ENCODE results near the gene UBE2N.
"Not testable (repeated sequence)": the region's sequence is repeated elsewhere in the genome, so short reads cannot be mapped to it uniquely, and the experiment has no call there.

The UBE2N gene

GRCh38 chr12:93387780-93388179, 54.0 kb downstream of the UBE2N start:
- no peak overlapping the region for H3K27ac ChIP-seq
- no peaks in the 10 kb centered on the region for H3K9me3 ChIP-seq (ENCODE audit: low read depth, low read length)
- TF ChIP-seq FOXP2 (optimal IDR thresholded peaks at IDR 0.05; ENCODE audit: control extremely low read depth, extremely low read length, insufficient read depth) = no peak
- no peak for TF ChIP-seq EZH2 (IDR thresholded peaks at IDR 0.05)
- TF ChIP-seq POLR2AphosphoS5 (IDR thresholded peaks at IDR 0.05; ENCODE audit: borderline replicate concordance, low read depth, low read length) = no peak
- no peak overlapping the region for H3K9ac ChIP-seq (ENCODE audit: insufficient read length)
- no peak overlapping the region for H3K4me3 ChIP-seq
- H3K36me3 ChIP-seq (ENCODE audit: insufficient read depth, low read length) = peaks cover 55% of the 10 kb centered on the region
- no peak for DNase-seq (ENCODE audit: low read depth, low spot score)

- Histone ChIP-seq H3K27ac (peak overlapping the region; percentile 43; the same call in 1 of the 2 replicates), H3K4me3 (peak overlapping the region; percentile 99), H3K36me3 (ENCODE audit: insufficient read depth, low read length) (peaks cover 39% of the 10 kb centered on the region)
- not testable (repeated sequence) for H3K9me3 ChIP-seq (ENCODE audit: low read depth, low read length); DNase-seq (ENCODE audit: low read depth, low spot score); H3K9ac ChIP-seq (ENCODE audit: insufficient read length)
These were observed 59.7 kb downstream of the UBE2N start for GRCh38 chr12:93381976-93382437.

DNA sequence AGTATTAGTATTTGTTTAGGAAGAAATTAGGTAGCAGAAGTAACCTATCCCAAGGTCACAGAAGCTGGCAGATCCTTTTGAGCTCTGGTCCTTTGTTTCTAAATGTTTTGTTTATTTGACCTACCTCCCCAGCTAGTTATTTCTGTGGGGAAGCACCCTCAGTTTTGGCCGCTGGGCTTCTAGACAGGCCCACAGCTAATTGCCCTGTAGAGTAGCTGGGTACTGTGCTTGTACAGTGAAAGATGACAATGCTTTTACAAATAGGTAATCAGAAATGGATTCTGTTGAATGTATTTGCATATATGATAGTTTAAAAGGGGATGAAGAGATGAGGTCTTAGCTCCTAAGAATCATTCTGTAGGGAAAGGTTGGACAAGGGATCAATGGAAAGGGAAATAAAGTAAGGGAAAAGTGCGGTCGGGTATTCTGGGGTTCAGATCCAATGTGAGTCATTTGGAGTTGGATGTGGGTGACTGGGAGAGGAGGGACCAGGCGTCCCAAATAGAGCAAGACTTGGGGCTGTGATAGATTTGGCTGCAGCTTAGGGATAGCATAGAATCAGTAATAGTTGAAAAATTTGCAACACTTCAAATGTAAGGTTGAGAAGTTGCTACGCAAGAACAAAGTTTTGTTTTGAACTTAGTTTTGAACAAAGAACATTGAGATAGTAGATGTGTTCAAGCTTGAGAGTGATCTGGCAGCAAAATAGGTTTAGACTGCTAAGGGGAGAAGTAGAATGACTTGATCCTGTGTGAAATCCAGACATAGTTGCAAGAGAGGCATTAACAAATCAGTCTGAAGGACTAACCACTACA, 60.4 kb downstream of the UBE2N start:
- peaks cover 33% of the 10 kb centered on the region for H3K36me3 ChIP-seq (ENCODE audit: insufficient read depth, low read length)
- TF ChIP-seq POLR2AphosphoS5 (IDR thresholded peaks at IDR 0.05; ENCODE audit: borderline replicate concordance, low read depth, low read length) (no peak), FOXP2 (optimal IDR thresholded peaks at IDR 0.05; ENCODE audit: control extremely low read depth, extremely low read length, insufficient read depth) (no peak), EZH2 (IDR thresholded peaks at IDR 0.05) (no peak)
- DNase-seq (ENCODE audit: low read depth, low spot score) = no peak
- no peak overlapping the region for H3K27ac ChIP-seq
- H3K9ac ChIP-seq (ENCODE audit: insufficient read length) = peak overlapping the region; percentile 85
- H3K4me3 ChIP-seq = peak overlapping the region; percentile 99
- no peaks in the 10 kb centered on the region for H3K9me3 ChIP-seq (ENCODE audit: low read depth, low read length)

- peak overlapping the region; percentile 33; the same call in 1 of the 2 replicates for H3K27ac ChIP-seq
- H3K36me3 ChIP-seq (ENCODE audit: insufficient read depth, low read length) = peaks cover 27% of the 10 kb centered on the region
- no peak for DNase-seq (ENCODE audit: low read depth, low spot score)
- no peaks in the 10 kb centered on the region for H3K9me3 ChIP-seq (ENCODE audit: low read depth, low read length)
- TF ChIP-seq FOXP2 (optimal IDR thresholded peaks at IDR 0.05; ENCODE audit: control extremely low read depth, extremely low read length, insufficient read depth) (no peak), EZH2 (IDR thresholded peaks at IDR 0.05) (no peak), POLR2AphosphoS5 (IDR thresholded peaks at IDR 0.05; ENCODE audit: borderline replicate concordance, low read depth, low read length) (no peak)
- H3K4me3 ChIP-seq = peak overlapping the region; percentile 99
- H3K9ac ChIP-seq (ENCODE audit: insufficient read length) = peak overlapping the region; percentile 85
These were observed 61.1 kb downstream of the UBE2N start for GRCh38 chr12:93380480-93381121.

DNA sequence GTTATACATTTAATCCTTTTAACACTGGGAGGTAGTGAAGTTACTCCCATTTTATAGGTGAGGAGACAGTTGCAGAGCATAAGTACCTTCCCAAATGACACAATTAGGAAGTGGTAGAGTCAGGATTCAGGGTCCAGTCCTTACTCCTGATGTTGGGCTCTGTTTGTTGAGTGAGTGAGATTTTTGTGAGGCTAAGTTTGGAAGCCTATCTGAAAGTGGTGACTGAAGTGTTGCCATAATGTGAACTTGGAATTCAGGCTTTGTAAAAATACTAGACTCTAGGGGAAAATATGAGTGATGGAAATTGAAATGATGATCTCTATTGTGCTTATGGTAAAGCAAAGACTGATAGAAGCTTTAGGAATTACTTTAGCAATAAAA, 61.8 kb downstream of the UBE2N start:
- peak overlapping the region; percentile 99 for H3K4me3 ChIP-seq

GRCh38 chr12:93379326-93379980, 62.3 kb downstream of the UBE2N start:
- peak overlapping the region; percentile 48; the same call in 1 of the 2 replicates for H3K27ac ChIP-seq
- TF ChIP-seq FOXP2 (optimal IDR thresholded peaks at IDR 0.05; ENCODE audit: control extremely low read depth, extremely low read length, insufficient read depth) (no peak), POLR2AphosphoS5 (IDR thresholded peaks at IDR 0.05; ENCODE audit: borderline replicate concordance, low read depth, low read length) (no peak), EZH2 (IDR thresholded peaks at IDR 0.05) (no peak)
- H3K4me3 ChIP-seq = peak overlapping the region; percentile 99
- H3K9ac ChIP-seq (ENCODE audit: insufficient read length) = peak overlapping the region; percentile 85
- no peak for DNase-seq (ENCODE audit: low read depth, low spot score)
- no peaks in the 10 kb centered on the region for H3K9me3 ChIP-seq (ENCODE audit: low read depth, low read length)
- H3K36me3 ChIP-seq (ENCODE audit: insufficient read depth, low read length) = peaks cover 18% of the 10 kb centered on the region

More for the DNA sequence above, 61.8 kb downstream of the UBE2N start:
- H3K36me3 ChIP-seq (ENCODE audit: insufficient read depth, low read length) = peaks cover 21% of the 10 kb centered on the region
- H3K9ac ChIP-seq (ENCODE audit: insufficient read length) = peak overlapping the region; percentile 85
- no peak for DNase-seq (ENCODE audit: low read depth, low spot score)
- H3K9me3 ChIP-seq (ENCODE audit: low read depth, low read length) = no peaks in the 10 kb centered on the region
- TF ChIP-seq POLR2AphosphoS5 (IDR thresholded peaks at IDR 0.05; ENCODE audit: borderline replicate concordance, low read depth, low read length) (no peak), EZH2 (IDR thresholded peaks at IDR 0.05) (no peak), FOXP2 (optimal IDR thresholded peaks at IDR 0.05; ENCODE audit: control extremely low read depth, extremely low read length, insufficient read depth) (no peak)
- no peak overlapping the region; the same call in 1 of the 2 replicates for H3K27ac ChIP-seq

DNA sequence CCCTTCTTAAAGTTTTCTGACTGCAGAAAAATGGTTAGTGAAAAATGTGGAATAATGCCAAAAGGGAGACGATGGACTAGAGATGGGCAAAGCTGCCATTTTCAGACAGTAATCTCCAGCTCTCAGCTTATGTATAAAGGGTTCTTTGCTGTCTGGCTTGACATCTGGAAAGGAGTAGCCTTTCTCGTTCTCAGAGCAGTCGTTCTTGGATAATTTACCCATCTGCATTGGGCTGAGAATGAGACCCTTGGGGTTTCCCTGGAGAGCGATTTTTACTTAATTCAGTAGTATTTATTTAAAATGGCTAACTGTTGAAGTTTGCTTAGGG, 62.8 kb downstream of the UBE2N start:
- Histone ChIP-seq H3K27ac (peak overlapping the region; percentile 48), H3K9me3 (ENCODE audit: low read depth, low read length) (no peaks in the 10 kb centered on the region), H3K36me3 (ENCODE audit: insufficient read depth, low read length) (peaks cover 17% of the 10 kb centered on the region), H3K4me3 (peak overlapping the region; percentile 99), H3K9ac (ENCODE audit: insufficient read length) (peak overlapping the region; percentile 85)
- no peak for TF ChIP-seq EZH2 (IDR thresholded peaks at IDR 0.05)
- TF ChIP-seq FOXP2 (optimal IDR thresholded peaks at IDR 0.05; ENCODE audit: control extremely low read depth, extremely low read length, insufficient read depth) = no peak
- no peak for TF ChIP-seq POLR2AphosphoS5 (IDR thresholded peaks at IDR 0.05; ENCODE audit: borderline replicate concordance, low read depth, low read length)
- no peak for DNase-seq (ENCODE audit: low read depth, low spot score)

GRCh38 chr12:93378196-93378997, 63.4 kb downstream of the UBE2N start:
- not testable (repeated sequence) for DNase-seq (ENCODE audit: low read depth, low spot score); H3K9me3 ChIP-seq (ENCODE audit: low read depth, low read length)
- Histone ChIP-seq H3K36me3 (ENCODE audit: insufficient read depth, low read length) (peaks cover 12% of the 10 kb centered on the region), H3K4me3 (peak overlapping the region; percentile 99), H3K27ac (peak overlapping the region; percentile 48), H3K9ac (ENCODE audit: insufficient read length) (peak overlapping the region; percentile 85)

Data from SK-N-MC (cell line).